Transverse colon (tissue), 4 donors: ENCODE results near the gene MRPS22. TPM values are rescaled to one million over a fixed set of nuclear protein-coding genes. Genes with fewer than 3 reads are reported as not detected.

Experiments
- DNase-seq: peaks from one replicate; pipeline ENCODE4 v3.0.0-alpha.2; 2019
- H3K27ac ChIP-seq, 4 donors: fragments of 200-600 bp; sonication (generic); 2 replicates each; pipeline ENCODE4 v1.5.1; 2016 to 2018; ENCODE audit warnings: inconsistent platforms in 4 of 4
- H3K27me3 ChIP-seq: fragments of 200-600 bp; sonication (generic); 2 replicates; pipeline ENCODE4 v1.5.1; 2017; ENCODE audit warnings: inconsistent platforms
- H3K36me3 ChIP-seq, 4 donors: fragments of 200-600 bp; sonication (generic); 2 replicates each; pipeline ENCODE4 v1.5.1; 2017 to 2019; ENCODE audit warnings: inconsistent platforms in 4 of 4
- H3K4me1 ChIP-seq, 4 donors: fragments of 200-600 bp; sonication (generic); 2 replicates each; pipeline ENCODE4 v1.5.1; 2017 to 2020; ENCODE audit warnings: inconsistent platforms in 4 of 4
- H3K4me3 ChIP-seq, 4 donors: fragments of 200-600 bp; sonication (generic); 1 replicate in 1 of 4; 2 replicates in 3 of 4; pipeline versions ENCODE4 v1.5.1 to v1.6.1; 2017 to 2019; ENCODE audit warnings: inconsistent platforms in 4 of 4
- H3K9me3 ChIP-seq, 2 donors: fragments of 200-600 bp; sonication (generic); 2 replicates each; pipeline ENCODE4 v1.5.1; 2017 to 2019; ENCODE audit warnings: inconsistent platforms in 2 of 2
- CTCF ChIP-seq, 5 experiments: fragments of 200-600 bp in 3 of 5; fragments of 450-650 bp in 2 of 5; sonication (generic) in 3 of 5; IDR thresholded peaks; 1 replicate in 2 of 5; 2 replicates in 3 of 5; pipeline ENCODE4 v1.5.1; 2016 to 2017; ENCODE audit warnings: antibody characterized with exemption in 5 of 5, inconsistent platforms in 3 of 5, mild to moderate bottlenecking in 2 of 5, moderate library complexity in 1 of 5
- EP300 ChIP-seq: sonication (generic); formaldehyde crosslinking; IDR thresholded peaks from one replicate; pipeline ENCODE4 v1.6.1; 2017; ENCODE audit warnings: antibody characterized with exemption, low read depth
- POLR2A ChIP-seq: fragments of 450-650 bp; IDR thresholded peaks from one replicate; pipeline ENCODE4 v1.6.1; 2016; ENCODE audit warnings: antibody characterized with exemption, mild to moderate bottlenecking, moderate library complexity
- POLR2AphosphoS5 ChIP-seq, 3 donors: sonication (generic); formaldehyde crosslinking; IDR thresholded peaks; one replicate each; pipeline ENCODE4 v1.6.1; 2016; ENCODE audit warnings: antibody characterized with exemption in 3 of 3
- WGBS, 2 donors: methylation state at CpG; one replicate each; pipeline ENCODE4 v1.1.5; 2018; ENCODE audit warnings: low coverage in 1 of 2; 5-methylcytosine and 5-hydroxymethylcytosine counted together
- in situ Hi-C, 4 donors: fragments of 200-750 bp; cut with MboI; loops; one replicate each; pipeline versions ENCODE4 v1.15.0 to v1.15.1; 2017; ENCODE audit warnings: low sequenced_read_pairs in 3 of 4, low pct_ligation_motif_present in 1 of 4, low pct_unique_long_range_greater_than_20kb in 1 of 4
- intact Hi-C: fragments of 100-400 bp; cut with DNase I; formaldehyde crosslinking; loops from one replicate; pipeline ENCODE4 v1.15.1; 2023; ENCODE audit warnings: low total_unique reads
- total RNA-seq, 4 donors: library from RNA; depleted of rRNA; stranded (reverse); fragments of >200 nt; gene quantifications; one replicate each; pipeline ENCODE4 v1.1.0, GENCODE V29; 2016

Gene MRPS22
- total RNA-seq, 4 donors from 2014 or later: 14.6 to 62.7 (median 51.6) TPM

GRCh38 chr3:139325551-139325950 is 18.3 kb upstream of the MRPS22 start:
- peaks cover 0 to 7% (median 2%) of the 10 kb centered on the region in 4 donors for H3K4me1 ChIP-seq
- no peak overlapping the region for H3K4me3 ChIP-seq
- TF ChIP-seq CTCF (IDR thresholded peaks at IDR 0.05) (no peak), POLR2AphosphoS5 (IDR thresholded peaks at IDR 0.05) (no peak), EP300 (no peak)
- in situ Hi-C loops (loop anchor here in 3 of 4 donors (10.0 to 25.0 kb wide), 3 partner anchors 221 to 391 kb away; partner anchors contain the start of genes FOXL2 (in 2 of the 3) and FOXL2NB (in 2 of the 3)), intact Hi-C loops (loop anchor here (5.0 to 10.0 kb wide), 2 partner anchors 213 to 381 kb away; partner anchors contain the start of genes FOXL2 and FOXL2NB)
- WGBS, 2 donors: 92% methylated on average over 3 of the region's 3 CpGs; no CpG with 5 or more reads in 1 of the 2 donors
- DNase-seq: no peak
- no peaks in the 10 kb centered on the region for H3K36me3 ChIP-seq
- no peak overlapping the region for H3K27ac ChIP-seq
- peaks cover 8% of the 10 kb centered on the region for H3K27me3 ChIP-seq
- H3K9me3 ChIP-seq: no peaks in the 10 kb centered on the region

- TF ChIP-seq CTCF (IDR thresholded peaks at IDR 0.05): no peak
- no peak for TF ChIP-seq EP300
- TF ChIP-seq POLR2AphosphoS5 (IDR thresholded peaks at IDR 0.05): no peak
- TF ChIP-seq POLR2A: no peak
- no peaks in the 10 kb centered on the region for H3K9me3 ChIP-seq
- H3K4me1 ChIP-seq: peaks cover 0 to 7% (median 2%) of the 10 kb centered on the region in 4 donors
- 33 to 85% methylated on average over 1 to 5 of the region's 5 CpGs for WGBS, 2 donors
- DNase-seq: no peak
- H3K36me3 ChIP-seq: no peaks in the 10 kb centered on the region
- H3K27me3 ChIP-seq: peaks cover 14% of the 10 kb centered on the region
- no peak overlapping the region for H3K27ac ChIP-seq
- no peak overlapping the region for H3K4me3 ChIP-seq
- in situ Hi-C loops (loop anchor here in 3 of 4 donors (10.0 to 25.0 kb wide), 3 partner anchors 221 to 391 kb away; partner anchors contain the start of genes FOXL2 (in 2 of the 3) and FOXL2NB (in 2 of the 3)), intact Hi-C loops (loop anchor here (5.0 to 10.0 kb wide), 2 partner anchors 214 to 381 kb away; partner anchors contain the start of genes FOXL2 and FOXL2NB)
Observed at GRCh38 chr3:139326131-139326530, 17.7 kb upstream of the MRPS22 start.

- Histone ChIP-seq H3K4me1 (peaks cover 0 to 7% (median 2%) of the 10 kb centered on the region in 4 donors), H3K27ac (no peak overlapping the region), H3K9me3 (no peaks in the 10 kb centered on the region), H3K4me3 (no peak overlapping the region), H3K36me3 (no peaks in the 10 kb centered on the region), H3K27me3 (peaks cover 18% of the 10 kb centered on the region)
- intact Hi-C loops: loop anchor here (5.0 to 10.0 kb wide), 2 partner anchors 214 to 382 kb away; partner anchors contain the start of genes FOXL2 and FOXL2NB
- no peak for TF ChIP-seq CTCF (IDR thresholded peaks at IDR 0.05)
- no peak for TF ChIP-seq POLR2AphosphoS5 (IDR thresholded peaks at IDR 0.05)
- no peak for TF ChIP-seq EP300
- no peak for TF ChIP-seq POLR2A
- WGBS, 2 donors: 60 to 84% methylated on average over 1 to 4 of the region's 4 CpGs
- DNase-seq: no peak
- in situ Hi-C loops: loop anchor here in 3 of 4 donors (10.0 to 25.0 kb wide), 3 partner anchors 222 to 392 kb away; partner anchors contain the start of genes FOXL2 (in 2 of the 3) and FOXL2NB (in 2 of the 3)
Observed at GRCh38 chr3:139326707-139327106, 17.1 kb upstream of the MRPS22 start.

- no peak for DNase-seq
- intact Hi-C loops: loop anchor here (5.0 to 10.0 kb wide), 2 partner anchors 215 to 382 kb away; partner anchors contain the start of genes FOXL2 and FOXL2NB
- Histone ChIP-seq H3K27ac (no peak overlapping the region), H3K36me3 (no peaks in the 10 kb centered on the region), H3K9me3 (no peaks in the 10 kb centered on the region), H3K27me3 (peaks cover 23% of the 10 kb centered on the region), H3K4me3 (no peak overlapping the region), H3K4me1 (peaks cover 0 to 7% (median 2%) of the 10 kb centered on the region in 4 donors)
- in situ Hi-C loops: loop anchor here in 3 of 4 donors (10.0 to 25.0 kb wide), 3 partner anchors 222 to 392 kb away; partner anchors contain the start of genes FOXL2 (in 2 of the 3) and FOXL2NB (in 2 of the 3)
- TF ChIP-seq POLR2AphosphoS5 (IDR thresholded peaks at IDR 0.05) (no peak), EP300 (no peak), CTCF (IDR thresholded peaks at IDR 0.05) (no peak), POLR2A (no peak)
- WGBS, 2 donors: 91 to 94% methylated on average over 3 to 5 of the region's 5 CpGs
Observed at GRCh38 chr3:139327231-139327630, 16.6 kb upstream of the MRPS22 start.
